AG10803 (cell line): ENCODE measurements around the gene AAMDC.

Source experiments
- DNase-seq: peaks from one replicate; pipeline ENCODE4 v3.0.0; 2010; ENCODE audit warnings: low read depth
- H3K4me3 ChIP-seq: 2 replicates; pipeline ENCODE4 v1.5.1; 2011; ENCODE audit warnings: mild to moderate bottlenecking, low read length, control low read depth
- TF ChIP-seq, protein P1 (sequence below): conservative IDR thresholded peaks from 2 replicates; pipeline ENCODE4 v1.5.1; 2011; ENCODE audit warnings: mild to moderate bottlenecking, low read length, control low read depth, inconsistent platforms

Gene AAMDC

DNA sequence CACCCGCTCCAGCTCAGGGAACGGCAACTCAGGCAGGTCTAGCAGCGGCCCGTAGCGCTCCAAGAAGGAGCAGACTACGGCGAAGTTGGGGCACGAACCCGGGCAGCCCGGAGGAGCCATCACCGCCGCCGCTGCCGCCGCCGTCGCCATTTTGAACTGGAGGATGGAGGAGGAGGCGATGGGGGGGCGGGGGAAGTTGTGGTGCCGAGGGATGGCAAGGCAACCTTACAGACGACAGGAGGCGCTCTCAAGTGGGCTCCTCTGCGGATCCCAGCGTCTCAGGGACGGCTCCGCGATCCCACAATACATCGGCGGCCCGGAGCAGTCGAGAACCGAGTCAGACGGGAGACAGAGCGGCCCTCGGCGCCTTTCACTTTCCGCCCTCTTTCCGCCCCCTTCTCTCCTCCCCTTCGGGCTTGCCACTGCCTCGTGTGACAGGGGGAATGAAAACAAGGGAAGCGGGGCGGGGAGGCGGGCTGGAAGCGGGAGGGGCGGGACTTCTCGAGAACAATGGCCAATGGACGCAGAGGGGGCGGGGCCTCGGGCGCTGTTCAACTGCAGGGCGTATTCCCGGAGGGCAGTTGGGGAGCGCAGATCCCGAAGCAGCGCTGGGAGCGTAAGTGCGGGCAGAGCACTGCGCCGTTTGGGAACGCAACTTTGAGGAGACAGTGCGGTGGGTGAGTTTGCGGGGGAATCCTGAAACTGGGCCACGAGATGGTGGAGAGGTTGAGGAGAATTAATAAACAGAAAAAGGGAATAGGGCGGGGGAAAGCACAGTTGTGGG lies at the start of gene AAMDC, which contains the start of gene RSF1:
Gene AAMDC, plus strand, starts transcription at position 580 of the 784 bp plus-strand sequence. CDS start 21,353 bp downstream, outside the sequence.
Gene RSF1, minus strand, starts transcription at position 158 of the 784 bp plus-strand sequence. Its CDS starts 8 bp downstream, at position 150.
- DNase-seq: peak; percentile 99
- TF ChIP-seq, protein P1, sequence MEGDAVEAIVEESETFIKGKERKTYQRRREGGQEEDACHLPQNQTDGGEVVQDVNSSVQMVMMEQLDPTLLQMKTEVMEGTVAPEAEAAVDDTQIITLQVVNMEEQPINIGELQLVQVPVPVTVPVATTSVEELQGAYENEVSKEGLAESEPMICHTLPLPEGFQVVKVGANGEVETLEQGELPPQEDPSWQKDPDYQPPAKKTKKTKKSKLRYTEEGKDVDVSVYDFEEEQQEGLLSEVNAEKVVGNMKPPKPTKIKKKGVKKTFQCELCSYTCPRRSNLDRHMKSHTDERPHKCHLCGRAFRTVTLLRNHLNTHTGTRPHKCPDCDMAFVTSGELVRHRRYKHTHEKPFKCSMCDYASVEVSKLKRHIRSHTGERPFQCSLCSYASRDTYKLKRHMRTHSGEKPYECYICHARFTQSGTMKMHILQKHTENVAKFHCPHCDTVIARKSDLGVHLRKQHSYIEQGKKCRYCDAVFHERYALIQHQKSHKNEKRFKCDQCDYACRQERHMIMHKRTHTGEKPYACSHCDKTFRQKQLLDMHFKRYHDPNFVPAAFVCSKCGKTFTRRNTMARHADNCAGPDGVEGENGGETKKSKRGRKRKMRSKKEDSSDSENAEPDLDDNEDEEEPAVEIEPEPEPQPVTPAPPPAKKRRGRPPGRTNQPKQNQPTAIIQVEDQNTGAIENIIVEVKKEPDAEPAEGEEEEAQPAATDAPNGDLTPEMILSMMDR: peak; percentile 75
- H3K4me3 ChIP-seq: peak within 1 kb of the TSS; percentile 95

DNA sequence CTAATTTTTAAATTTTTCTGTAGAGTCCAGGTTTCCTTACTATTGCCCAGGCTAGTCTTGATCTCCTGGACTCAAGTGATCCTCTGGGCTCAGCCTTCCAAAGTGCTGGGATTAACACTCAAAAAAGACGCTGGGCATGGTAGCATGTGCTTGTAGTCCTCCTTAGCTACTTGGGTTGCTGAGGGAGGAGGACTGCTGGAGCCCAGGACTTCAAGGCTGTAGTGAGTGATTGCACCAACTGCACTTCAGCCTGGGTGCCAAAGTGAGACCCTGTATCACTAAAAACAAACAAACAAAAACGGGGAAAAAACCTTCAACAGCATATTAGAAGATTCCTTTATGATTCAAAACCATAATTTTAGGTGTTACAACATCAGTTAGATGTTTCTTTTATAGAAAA lies 45.0 kb upstream of the AAMDC start:
- DNase-seq: no peak
- TF ChIP-seq, protein P1: no peak
- H3K4me3 ChIP-seq: no peak overlapping the region

DNA sequence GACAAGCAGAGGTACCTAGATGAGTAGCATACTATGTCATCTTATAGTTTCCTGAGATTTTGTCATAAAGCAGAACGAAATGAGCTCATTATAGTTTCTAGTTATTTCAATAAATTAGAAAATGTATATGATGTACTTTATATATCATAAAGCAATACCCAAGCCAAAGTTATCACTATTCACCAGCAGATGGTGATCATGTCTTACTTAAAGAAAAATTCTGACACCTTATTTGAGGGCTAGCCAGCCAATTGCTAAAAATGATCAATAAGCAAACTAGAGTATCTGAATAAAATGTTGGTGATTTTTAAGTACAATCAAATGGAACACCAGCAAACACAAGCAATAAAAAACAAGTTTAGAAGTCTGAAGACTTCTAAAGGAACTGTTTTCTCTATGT lies 44.5 kb upstream of the AAMDC start:
- TF ChIP-seq, protein P1: peak; percentile 45
- H3K4me3 ChIP-seq: no peak overlapping the region
- no peak for DNase-seq

DNA sequence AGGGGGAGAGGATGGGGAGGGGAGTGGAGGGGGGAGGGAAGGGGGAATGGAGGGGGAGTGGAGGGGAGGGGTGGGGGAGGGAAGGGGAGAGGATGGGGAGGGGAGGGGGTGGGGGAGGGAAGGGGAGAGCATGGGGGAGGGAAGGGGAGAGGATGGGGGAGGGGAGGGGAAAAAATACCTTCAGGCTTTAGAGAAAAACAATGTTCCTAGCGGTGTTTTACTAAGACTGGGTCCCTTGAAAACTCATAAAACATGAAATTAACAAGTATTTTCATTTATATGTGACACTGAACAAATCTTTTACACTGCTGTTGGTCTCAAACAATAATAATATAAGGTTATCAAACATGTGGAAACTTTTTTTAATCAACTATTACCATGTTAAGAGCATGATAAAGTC lies 42.8 kb upstream of the AAMDC start:
- DNase-seq: no peak
- no peak overlapping the region for H3K4me3 ChIP-seq
- TF ChIP-seq, protein P1: no peak

DNA sequence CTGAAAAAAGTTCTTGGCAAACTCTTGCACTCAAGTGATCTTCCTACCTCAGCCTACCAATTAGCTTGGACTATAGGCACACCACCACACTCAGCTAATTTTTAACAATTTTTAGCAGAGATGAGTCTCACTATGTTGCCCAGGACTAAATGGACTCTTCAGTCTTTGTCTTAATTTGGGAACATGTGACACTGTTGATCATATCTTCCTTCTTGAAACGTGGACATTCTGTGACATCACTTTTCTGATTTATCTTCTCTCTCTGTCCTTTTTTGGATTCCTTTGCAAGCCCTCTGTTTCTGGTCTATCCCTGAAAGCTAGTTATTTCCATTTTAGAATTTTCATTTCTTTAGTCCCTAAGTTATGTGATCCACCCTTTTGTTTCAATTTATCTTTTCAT lies 42.4 kb upstream of the AAMDC start:
- H3K4me3 ChIP-seq: no peak overlapping the region
- no peak for DNase-seq
- TF ChIP-seq, protein P1: no peak

DNA sequence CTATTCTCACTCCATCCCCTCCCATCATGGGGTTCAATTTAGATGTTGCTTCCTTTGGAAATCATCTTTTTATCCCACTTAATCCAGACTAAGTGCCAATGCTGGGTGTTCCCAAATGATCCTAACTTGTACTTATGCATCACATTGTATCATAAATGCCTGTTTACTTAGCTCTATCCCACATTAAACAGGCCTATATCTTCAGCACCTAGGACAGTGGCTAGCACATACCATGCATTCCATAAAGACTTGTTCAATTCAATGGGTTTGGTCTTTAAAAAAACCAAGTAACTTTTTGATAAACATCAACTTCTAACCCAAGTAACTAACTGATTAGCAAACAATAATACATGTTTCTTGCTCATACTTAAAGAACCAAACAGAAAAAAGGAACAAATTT lies 41.0 kb upstream of the AAMDC start:
- TF ChIP-seq, protein P1: no peak
- peak; percentile 34 for DNase-seq

DNA sequence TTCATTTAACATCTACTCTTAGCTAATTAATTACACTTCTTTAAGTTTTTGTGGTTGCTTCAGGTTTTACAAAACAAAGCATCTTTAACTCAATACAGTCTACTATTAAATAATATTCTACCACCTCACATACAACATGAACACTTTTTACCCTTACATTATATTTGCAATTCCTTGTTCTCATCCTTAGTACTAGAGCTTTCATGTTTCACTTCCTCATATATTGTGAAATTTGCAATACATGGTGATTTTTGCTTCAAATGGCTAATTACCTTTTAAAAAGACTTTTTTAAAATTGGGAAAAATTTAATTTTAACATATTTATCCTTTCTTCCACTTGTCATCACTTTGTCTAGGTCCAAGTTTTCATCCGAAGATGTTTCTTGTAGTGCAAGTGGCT lies 37.9 kb upstream of the AAMDC start:
- TF ChIP-seq, protein P1: no peak
- H3K4me3 ChIP-seq: no peak overlapping the region
- DNase-seq: no peak

More for the DNA sequence above, 41.0 kb upstream of the AAMDC start:
- H3K4me3 ChIP-seq: no peak overlapping the region
